GM12891 (cell line): ENCODE measurements around the gene YEATS4.

Source experiments
- PAX5 ChIP-seq: IDR thresholded peaks from 2 replicates; pipeline ENCODE4 v1.6.1; 2011; ENCODE audit warnings: low read length, moderate library complexity, mild to moderate bottlenecking; ENCODE audit not compliant: insufficient read depth, severe bottlenecking
- POLR2A ChIP-seq: IDR thresholded peaks from 2 replicates; pipeline ENCODE4 v1.6.1; 2011; ENCODE audit warnings: low read depth, low read length, control low read depth
- POLR2AphosphoS5 ChIP-seq: IDR thresholded peaks from 2 replicates; pipeline ENCODE4 v1.6.1; 2011; ENCODE audit warnings: low read depth, low read length, control low read depth
- POU2F2 ChIP-seq: IDR thresholded peaks from 2 replicates; pipeline ENCODE4 v1.6.1; 2011; ENCODE audit warnings: low read depth, mild to moderate bottlenecking, control low read depth, low read length, moderate library complexity
- SPI1 ChIP-seq: IDR thresholded peaks from 2 replicates; pipeline ENCODE4 v1.6.1; 2011; ENCODE audit warnings: low read depth, low read length, control low read depth
- TAF1 ChIP-seq: IDR thresholded peaks from 2 replicates; pipeline ENCODE4 v1.6.1; 2011; ENCODE audit warnings: low read depth, low read length, control low read depth

DNA sequence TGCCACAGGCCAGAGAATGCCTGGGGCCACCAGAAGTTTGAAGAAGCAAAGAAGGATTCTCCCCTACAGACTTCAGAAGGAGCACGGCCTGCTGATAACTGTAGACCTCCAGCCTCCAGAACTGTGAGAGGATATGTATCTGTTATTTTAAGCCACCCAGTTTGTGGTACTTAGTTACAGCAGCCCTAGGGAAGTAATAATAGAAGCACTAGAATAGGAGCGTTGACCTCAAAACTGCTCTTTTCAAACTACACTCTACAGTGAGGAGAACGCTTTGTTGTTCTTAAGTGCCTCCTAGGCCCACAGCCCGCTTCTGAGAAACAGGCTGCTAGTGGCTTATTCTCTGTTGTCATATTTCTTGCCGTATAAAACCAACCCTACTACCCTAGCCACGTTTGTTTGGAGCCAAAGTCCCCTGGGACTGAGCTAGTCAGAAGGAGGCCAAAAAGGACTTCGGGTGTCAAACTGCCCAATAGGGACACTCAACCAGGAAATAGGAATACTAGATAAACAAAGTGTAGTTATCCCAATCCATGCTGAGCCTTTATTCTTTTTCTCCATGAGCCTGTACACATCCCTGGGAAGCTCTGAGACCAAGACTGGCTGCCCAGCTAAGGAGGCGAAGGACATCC, 72.2 kb downstream of the YEATS4 start:
- TF ChIP-seq POLR2A (no peak), TAF1 (no peak), SPI1 (no peak), POLR2AphosphoS5 (no peak), POU2F2 (no peak), PAX5 (no peak)
